GM21825 (cell line): ENCODE measurements around the gene TYMP.

Source experiments
- ATAC-seq: cut with Tn5 transposase; IDR thresholded peaks from one replicate; pipeline ENCODE4 v1.9.1; 2021; ENCODE audit warnings: mild to moderate bottlenecking, moderate library complexity; ENCODE audit not compliant: unreplicated experiment

The TYMP gene

DNA sequence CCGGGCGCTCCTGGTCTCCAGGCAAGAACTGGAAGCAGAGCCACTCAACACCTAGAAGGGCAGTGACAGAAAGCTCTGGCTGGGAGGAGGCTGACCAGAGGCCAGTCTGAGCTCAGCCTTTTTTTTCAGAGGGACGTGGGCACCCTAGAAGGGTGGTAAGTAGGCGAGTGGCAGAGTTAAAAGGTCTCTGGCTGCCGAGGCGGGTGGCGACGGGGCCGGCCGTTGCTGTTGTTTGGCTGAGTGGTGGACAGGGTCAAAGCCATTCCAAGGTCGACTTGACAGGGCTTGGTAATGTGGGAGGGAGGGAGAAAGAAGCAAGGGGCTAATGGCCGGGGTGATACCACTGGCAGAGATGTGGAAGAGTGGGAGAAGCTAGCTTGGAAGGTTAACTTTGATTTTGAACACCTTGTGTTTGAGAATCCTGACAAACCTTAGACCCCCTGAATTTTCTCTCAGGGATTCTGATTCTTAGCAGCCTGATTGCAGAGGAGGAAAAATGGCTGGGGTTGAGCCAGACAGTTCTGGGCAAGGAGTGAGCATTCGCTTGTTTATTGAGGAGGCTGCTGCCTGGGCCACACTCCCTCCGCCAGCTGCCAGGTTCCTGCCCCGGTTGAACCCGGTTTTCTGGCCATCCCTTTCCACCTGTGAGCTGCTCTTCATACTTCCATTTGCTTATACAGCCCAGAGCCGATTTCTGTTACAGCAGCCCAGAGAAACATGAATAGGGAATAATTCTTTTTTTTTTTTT is 33.8 kb upstream of the TYMP start:
- ATAC-seq = no peak

DNA sequence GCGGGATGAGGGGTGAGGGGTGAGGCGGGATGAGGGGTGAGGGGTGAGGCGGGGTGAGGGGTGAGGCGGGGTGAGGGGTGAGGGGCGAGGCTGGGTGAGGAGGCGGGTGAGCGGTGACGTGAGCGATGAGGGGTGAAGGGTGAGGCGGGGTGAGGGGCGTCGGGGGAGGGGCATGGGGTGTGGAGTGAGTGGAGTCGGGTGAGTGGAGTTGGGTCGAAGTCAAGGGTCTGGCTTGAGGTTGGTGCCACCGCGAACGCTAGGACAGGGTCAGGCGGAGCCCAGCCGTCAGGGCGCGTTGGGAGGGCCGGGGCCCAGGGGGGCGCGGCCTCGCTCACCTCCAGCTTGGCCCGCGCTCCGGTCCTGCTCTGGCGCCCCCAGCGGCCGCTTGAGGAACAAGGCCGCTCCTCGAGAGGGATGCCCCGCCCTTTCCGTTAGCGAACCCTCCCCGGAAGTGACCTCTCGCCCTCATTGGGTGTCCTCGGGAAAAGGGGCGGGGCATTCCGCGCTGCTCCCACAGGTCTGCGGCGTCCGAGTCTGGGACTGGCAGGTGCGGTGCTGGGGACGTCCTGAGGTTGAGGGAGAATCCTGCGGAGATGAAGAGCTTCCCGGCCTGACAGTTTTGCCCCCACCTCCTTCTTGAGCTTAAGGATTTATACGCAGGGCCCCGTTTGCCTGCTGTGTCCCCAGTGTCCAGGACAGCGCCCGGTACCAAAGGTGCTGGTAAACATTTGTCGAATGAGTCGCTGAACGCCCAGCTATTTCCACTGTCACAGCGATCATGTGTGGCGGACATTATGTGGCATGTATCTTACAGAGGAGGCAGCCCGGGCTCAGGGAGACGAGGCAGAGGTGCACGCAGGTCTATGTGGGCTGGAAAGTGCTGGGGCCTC is 33.0 kb upstream of the TYMP start, which contains the start of gene SYCE3:
Gene SYCE3, minus strand, starts transcription at position 397 of the 890 bp plus-strand sequence. CDS start 6,514 bp downstream, outside the sequence.
- peak; percentile 90 for ATAC-seq

DNA sequence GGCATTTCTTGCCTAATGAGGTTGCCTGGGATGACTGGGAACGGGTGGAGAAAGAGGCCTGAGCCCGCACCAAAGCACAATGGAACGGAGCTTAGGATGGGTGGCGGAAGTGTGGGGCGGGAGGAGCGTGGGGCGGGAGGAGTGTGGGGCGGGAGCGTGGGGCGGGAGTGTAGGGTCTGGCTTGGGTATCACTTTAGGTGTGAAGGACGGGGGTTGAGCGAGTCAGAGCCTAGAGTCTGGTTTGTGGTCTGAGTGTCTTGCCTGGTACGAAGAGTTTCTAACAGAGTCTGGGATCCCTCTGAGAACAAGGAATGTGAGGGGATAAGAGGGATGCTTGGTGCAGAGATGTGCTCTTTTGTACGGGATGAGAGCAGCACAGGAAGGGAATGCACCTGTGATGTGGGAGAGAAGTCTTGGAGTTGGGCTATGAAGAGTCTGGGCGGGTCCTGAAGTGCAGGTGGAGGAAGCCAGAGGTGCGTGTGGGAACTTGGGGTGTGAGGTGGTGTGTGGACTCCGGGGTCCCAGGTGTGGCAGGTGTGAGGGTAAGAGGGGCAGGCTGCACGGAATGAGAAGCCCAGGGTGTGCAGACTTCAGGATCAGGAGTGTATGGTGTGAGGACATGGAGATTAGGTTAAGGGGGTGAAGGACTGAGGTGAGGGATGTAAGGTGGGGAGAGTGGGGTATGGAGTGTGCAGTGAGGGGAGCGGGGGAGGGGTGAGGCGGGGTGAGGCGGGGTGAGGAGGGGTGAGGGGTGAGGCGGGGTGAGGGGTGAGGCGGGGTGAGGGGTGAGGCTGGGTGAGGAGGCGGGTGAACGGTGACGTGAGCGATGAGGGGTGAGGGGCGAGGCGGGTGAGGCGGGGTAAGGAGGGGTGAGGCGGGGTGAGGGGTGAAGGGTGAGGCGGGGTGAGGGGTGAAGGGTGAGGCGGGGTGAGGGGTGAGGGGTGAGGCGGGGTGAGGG is 31.9 kb upstream of the TYMP start:
- no peak for ATAC-seq

DNA sequence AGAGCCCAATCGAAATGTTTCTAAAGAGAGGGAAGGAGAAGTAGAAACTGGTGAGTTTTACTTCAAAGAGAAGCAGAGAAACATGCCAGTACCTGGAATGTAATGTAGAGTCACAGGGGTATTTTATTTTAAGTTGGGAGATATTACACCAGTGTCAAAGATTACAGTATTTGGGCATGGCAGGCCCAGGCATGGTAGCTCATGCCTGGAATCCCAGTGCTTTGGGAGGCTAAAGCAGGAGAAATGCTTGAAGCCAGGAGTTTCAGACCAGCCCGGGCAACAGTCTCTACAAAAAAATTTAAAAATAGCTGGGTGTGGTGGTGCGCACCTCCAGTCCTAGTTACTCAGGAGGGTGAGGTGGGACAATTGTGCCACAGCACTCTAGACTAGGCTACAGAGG is 30.2 kb upstream of the TYMP start:
- no peak for ATAC-seq

DNA sequence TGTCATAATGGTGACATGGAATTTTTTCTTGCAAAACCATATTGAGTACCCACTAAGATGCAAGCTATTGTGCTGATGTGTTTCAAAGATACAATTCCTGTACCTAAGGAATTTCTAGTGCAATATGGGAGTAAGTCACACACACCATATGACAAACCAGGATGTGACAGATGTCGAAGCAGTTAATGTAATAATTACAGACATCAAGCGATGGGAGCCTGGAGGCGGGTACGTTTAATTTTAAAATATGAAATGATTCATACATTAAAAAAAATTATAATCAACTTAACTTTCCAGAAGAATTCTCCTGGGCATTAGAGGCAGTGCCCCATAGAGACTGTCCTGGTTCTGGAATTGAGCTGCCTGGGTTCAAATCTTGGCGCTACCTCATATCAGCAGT is 26.9 kb upstream of the TYMP start:
- no peak for ATAC-seq

DNA sequence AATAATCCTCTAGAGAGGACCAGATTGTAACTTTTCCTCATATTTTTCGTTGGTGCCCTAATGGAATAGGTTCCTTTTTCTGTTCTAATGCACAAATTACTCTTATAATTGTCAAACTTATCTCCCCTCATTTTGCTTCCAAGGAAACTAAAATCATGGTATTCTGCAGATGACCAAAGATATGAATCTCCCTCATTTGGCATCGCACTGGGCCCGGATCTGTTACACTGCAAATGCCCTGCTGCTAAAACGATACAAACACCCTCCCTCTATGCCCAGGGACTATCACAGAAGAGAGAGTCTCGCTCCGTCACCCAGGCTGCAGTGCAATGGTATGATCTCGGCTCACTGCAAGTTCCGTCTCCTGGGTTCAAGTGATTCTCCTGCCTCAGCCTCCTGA is 23.5 kb upstream of the TYMP start:
- ATAC-seq = no peak

DNA sequence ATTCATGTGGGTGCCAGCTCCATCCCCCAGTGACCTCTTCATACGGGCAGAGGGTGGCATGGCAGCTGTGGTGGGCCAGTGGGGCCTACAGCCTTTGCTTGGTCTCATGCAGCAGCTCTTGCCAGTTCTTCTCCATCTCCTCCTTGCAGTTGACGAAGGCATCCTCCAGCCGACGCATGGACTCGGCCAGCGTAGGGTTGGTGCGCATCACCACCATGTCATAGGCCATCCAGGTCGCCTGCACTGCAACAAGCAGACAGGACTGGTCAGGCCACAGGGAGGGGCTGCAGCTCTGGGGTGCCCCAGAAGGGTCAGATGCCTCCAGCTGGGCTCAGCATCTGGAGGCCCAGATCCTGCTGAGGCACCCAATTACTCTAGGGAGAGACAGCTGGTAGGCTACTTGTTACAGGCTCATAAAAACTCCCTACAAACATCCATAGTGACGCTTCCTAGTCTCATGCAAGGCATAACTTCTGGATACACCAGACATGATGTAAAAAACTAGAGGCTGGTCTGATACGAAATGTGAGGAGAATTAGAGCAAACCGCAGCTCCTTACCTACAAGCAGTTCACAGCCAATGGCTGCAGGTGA is 21.4 kb upstream of the TYMP start:
- no peak for ATAC-seq

DNA sequence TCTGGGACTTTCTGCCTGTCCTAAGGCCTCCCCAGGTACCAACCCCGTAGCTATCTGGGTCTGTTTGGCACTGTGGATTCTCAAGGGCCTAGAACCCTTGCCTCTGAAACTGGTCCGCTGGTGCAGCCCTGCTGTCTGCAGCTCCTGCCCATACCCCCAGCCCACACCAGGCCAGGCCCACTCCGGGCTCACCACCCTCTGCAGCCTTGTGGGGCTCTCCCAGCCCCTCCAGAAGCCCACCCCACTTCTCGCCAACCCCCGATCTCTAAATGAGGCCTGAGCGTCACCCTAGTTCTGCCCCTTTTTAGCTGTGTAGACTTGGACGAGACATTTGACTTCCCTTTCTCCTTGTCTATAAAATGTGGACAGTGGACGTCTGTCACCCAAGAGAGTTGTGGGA is 20.6 kb upstream of the TYMP start:
- ATAC-seq = no peak

DNA sequence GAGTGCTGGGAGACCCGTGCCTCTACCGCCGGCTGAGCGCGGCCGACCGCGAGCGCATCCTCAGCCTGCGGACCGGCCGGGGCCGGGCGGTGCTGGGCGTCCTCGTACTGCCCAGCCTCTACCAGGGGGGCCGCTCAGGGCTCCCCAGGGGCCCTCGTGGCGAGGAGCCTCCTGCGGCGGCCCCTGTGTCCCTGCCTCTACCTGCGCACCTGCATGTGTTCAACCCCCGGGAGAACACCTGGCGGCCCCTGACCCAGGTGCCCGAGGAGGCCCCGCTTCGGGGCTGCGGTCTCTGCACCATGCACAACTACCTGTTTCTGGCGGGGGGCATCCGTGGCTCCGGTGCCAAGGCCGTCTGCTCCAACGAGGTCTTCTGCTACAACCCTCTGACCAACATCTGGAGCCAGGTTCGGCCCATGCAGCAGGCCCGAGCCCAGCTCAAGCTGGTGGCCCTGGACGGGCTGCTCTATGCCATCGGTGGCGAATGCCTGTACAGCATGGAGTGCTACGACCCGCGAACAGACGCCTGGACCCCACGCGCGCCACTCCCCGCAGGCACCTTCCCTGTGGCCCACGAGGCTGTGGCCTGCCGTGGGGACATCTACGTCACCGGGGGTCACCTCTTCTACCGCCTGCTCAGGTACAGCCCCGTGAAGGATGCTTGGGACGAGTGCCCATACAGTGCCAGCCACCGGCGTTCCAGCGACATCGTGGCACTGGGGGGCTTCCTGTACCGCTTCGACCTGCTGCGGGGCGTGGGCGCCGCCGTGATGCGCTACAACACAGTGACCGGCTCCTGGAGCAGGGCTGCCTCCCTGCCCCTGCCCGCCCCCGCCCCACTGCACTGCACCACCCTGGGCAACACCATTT is 19.3 kb upstream of the TYMP start:
- ATAC-seq = no peak

DNA sequence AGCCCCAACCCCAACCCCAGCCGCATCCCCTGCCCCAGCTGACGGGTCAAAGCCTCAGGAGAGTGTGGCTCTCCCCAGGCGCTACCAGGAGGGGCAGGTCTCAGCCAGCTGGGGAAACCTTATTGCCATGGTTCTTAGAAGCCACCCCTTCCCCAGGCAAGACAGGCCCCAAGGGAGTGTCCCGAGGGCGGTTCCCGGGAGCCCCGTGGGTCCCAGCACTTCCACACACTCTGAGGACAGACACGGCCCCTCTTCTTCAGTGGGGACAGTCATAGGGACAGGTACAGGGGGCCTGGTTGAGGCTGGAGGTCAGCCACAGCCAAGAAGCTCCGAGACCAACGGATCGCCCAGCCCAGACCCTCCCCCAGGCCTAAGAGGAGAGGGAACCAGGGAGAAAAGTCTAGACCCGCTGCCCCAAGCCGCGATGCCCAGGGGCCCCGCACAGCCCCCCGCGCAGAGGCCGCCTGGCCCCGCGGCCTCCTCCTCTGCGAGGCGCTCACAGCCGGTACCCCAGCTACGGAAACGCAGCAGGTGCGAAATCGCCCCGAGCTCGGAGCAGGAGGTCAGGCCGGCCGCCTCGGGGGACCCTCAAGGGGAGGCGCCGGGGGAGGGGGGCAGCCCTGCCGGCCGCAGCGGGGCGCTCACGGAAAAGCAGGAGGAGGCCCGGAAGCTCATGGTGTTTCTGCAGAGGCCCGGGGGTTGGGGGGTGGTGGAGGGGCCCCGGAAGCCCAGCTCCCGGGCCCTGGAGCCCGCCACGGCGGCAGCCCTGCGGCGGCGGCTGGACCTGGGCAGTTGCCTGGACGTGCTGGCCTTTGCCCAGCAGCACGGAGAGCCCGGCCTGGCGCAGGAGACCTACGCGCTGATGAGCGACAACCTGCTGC is 18.5 kb upstream of the TYMP start:
- ATAC-seq = no peak

DNA sequence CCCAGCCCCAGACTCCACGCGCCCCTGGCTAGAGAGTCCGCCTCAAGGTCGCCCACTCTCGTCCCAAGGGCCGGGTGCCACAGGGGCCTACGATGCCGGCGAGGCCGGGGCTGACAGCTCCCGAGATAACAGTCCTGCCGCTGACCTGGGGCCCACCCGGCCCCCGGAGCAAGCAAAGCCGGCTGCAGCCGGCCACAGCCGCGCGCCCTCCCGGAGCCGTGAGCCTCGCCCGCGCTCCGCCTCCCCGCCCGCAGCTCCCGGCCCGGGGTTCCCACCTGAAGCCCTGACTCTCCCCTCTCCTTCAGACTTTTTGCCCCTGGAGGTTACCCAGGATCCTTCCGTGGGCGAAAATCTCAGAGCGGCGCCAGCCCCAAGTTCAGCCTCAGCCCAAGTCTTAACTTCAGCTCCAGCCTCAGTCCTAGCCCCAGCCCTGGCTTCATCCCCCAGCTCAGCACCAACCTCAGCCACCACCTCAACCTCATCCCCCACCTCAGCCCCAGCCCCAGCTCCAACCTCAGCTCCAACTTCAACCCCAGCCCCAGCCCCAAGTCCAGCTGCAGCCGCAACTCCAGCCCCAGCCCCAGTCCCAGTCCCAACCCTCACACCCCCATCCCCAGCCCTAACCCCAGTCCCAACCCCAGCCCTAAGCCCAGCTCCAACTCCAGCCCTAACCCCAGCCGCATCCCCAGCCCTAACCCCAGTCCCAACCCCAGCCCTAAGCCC is 17.6 kb upstream of the TYMP start:
- no peak for ATAC-seq

DNA sequence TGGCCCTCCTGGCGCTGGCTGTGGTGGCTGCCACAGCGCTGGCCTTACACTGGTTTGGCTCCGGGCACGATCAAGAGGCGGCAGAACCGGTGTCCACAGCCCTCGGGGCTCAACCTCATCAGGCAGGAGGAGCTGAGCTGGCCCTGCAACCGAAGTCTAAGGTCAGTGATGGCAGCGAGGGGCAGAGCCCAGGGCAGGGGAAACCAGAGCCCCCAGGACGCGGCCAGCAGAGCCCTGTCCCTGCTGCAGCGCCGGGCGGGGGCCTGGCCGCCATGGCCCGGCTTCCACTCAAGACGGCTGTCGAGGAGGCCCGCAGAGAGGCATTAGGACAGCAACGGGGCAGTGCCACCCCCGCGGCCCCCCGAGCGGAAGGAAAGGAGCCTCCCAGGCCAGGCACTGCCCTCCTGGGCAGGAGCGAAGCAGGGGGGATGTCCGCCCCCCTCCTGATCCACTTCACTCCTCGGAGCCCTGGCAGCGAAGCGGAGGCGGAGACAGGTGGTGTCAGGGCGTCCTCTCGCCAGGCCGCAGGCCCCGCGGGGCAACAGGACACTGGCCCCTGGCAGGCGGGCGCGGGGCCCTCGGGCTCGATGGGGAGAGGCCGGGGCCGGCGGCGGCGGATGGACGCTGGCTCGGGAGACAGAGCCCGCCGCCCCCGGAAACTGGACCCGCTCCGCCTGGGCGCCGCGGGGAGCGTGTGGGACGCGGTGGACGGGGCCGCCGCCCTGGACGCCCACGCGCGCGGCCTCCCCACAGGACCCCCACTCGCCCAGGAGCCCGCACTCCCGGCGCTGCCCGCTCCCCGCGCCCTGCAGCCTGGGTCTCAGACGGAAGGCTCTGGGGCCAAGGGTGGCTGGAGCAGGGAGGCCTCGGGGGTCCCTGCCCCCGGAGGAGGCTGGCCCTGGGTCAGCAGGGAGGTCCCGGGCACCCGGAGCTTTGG is 16.8 kb upstream of the TYMP start:
- ATAC-seq = no peak

DNA sequence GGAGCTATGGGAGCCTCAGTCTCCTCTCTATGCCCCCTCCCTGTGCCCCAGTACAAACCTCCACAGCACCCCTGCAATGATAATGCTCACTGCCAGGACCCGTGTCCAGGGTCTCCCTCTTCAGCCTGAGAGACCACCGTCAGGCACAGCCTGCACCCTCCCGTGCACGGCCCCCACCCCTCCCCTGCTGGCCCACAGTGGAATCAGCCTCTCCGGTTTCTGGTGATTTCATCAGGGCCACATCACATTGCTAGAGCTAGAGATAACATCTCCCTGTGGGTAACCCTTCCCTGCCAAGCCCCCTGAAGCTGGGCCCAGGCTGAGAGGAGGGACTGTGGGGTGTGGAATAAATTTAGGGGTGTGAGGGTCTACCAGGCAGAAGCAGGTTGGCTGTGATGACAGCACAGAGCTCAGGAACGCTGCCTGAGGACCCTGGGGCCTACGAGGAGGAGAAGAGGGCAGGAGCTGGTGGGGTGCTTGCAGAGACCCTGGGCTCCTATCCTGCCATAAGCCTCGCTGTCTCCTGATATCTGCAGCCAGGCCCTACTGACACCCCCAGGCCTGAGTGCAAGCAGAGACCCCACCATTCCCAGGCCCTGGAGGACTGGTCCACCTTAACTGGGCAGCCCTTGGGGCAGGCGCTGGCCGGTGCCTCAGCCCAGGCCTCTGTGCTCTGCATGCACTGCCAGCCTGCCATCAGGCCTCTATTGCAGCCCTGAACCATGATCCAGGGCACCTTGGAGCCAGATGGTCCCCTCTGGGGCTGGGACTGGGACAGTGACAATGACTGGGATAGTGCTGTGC is 15.9 kb upstream of the TYMP start, which contains the start of gene KLHDC7B:
Gene KLHDC7B, plus strand, starts transcription at position 378 of the 804 bp plus-strand sequence. Its CDS starts 345 bp downstream, at position 723.
- ATAC-seq = no peak

DNA sequence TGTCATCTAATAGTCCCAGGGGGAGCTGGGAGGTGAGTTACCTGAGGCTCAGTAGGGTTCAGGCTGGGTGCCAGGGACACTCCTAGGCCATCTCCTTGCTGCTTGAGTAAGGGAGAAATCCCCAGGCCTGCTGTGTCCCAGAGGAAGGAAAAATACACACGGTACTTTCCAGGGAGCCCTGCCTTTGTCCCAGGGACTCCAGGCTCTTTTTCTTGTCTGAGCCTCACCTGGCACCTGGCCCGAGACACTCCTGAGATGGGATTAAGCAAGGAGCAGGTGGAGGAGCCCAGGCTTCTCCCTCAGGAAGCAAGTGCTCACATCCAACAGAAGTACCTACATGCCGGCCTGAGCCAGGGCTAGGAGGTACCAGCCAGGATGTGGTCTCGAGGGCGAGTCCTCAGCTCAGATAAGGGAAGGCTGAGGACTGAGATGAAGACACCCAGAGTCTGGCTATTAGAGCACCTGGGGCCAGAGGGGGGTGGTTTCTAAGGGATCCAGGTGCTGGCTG is 15.0 kb upstream of the TYMP start:
- ATAC-seq = no peak

DNA sequence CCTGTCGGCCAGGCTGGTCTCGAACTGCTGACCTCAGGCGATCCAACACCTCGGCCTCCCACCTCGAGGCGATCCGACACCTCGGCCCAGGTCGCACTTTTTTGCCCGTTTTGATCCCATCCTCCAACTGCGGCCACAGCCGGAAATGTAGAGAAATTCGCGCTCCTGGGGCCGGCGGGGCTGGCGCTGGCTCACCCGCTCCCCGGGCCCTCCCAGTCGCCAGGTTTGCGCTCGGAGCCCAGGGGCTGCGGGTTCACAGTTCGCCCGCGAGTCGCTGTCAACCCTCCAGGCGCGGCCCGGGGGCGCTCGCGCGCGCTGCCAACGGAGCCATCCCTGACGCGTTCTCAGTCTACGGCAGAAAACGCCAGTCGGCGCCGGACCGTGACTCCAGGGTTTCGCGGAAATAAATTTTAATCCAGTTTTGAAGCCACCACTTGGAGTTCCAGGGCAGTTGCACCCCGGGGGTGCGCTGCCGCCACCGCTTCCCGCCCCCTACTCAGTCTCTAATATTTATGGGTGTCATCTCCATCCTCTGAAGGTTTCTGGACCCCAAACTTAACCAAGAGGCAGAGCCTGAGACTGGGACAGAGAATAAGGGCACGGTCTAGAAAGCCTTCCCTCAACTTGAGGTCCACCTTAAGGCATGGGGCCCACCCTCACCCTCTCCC is 14.4 kb upstream of the TYMP start:
- no peak for ATAC-seq
